SKM-1 treated with dmso at 0.1 percent for 144 hours (cell line): Measurements from ENCODE around the gene PYGO1.
A peak's percentile ranks its signal among the peaks of the same experiment; 100 is the strongest.
"Not testable (repeated sequence)": the region's sequence is repeated elsewhere in the genome, so short reads cannot be mapped to it uniquely, and the experiment has no call there.

ENCODE experiments used
- DNase-seq: peaks from one replicate; lab custom pipeline; 2025; ENCODE audit not compliant: unreplicated experiment; lab: John Stamatoyannopoulos, UW

Gene PYGO1, protein sequence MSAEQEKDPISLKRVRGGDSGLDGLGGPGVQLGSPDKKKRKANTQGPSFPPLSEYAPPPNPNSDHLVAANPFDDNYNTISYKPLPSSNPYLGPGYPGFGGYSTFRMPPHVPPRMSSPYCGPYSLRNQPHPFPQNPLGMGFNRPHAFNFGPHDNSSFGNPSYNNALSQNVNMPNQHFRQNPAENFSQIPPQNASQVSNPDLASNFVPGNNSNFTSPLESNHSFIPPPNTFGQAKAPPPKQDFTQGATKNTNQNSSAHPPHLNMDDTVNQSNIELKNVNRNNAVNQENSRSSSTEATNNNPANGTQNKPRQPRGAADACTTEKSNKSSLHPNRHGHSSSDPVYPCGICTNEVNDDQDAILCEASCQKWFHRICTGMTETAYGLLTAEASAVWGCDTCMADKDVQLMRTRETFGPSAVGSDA

DNA sequence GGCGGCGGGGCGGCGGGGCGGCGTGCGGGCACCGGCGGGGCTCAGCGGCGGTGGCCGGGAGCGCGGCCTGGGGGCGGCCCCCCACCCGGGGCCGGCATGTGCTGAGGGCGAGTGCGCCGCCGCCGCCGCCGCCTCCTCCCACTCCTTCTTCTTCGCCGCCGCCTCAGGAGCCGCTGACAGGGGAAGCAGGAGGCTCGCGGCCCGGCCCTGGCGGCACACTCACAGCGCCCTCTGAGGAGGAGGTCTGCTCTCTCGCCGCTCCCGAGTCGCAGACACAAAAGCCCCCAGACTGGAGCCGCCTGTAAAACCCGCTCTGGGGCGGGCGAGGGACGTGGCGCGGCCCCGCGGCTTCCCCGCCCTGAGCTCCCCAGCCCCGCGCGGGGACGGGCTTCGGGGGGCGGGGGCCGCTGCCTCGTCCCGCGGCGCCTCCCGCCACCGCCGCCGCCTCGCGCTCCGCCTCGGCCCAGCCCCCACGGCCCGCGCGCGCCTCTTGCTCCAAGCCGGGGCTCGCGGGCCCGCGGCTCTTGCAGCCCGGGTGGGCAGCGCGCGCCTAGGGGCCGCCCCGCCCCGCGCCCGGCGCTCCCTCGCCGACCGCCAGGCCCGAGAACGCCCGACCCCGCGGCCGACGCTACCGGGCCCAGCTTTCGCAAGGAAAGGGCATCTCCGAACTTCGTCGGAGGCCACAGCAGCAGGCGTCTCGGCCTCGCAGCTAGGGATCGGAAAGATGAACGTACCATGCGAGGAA, at the start of gene PYGO1:
TSS of gene PYGO1 (minus strand) at position 276 of the 745 bp plus-strand sequence. CDS start 462 bp downstream, outside the sequence.
- peak; percentile 55 for DNase-seq

- no peak for DNase-seq
Observed at GRCh38 chr15:55637086-55637485, 48.9 kb upstream of the PYGO1 start.

GRCh38 chr15:55633731-55634130, 45.6 kb upstream of the PYGO1 start:
- no peak for DNase-seq

DNA sequence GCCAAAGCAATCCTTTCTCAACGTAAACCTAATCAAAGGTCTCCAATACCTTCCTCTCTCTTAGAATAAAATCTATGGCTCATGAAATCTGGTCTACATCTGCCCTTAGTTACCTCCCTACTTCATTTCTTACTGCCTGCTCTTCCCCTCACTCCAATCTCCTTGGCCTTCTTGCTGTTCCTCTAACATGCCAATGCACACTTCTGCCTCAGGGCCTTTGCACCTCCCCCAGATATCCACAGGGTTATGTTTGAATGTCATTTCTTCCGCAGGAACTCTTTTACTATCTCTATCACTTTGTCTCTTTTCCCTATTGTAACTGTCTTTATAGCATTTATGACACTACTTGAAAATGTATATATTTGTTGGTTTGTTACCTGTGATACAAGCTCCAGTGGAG, 44.3 kb upstream of the PYGO1 start:
- DNase-seq = no peak

- DNase-seq = no peak
Observed at GRCh38 chr15:55630858-55631257, 42.7 kb upstream of the PYGO1 start.

- no peak for DNase-seq
Observed at GRCh38 chr15:55628369-55628730, 40.2 kb upstream of the PYGO1 start.

- DNase-seq = no peak
Observed at GRCh38 chr15:55627730-55628368, 39.7 kb upstream of the PYGO1 start.

DNA sequence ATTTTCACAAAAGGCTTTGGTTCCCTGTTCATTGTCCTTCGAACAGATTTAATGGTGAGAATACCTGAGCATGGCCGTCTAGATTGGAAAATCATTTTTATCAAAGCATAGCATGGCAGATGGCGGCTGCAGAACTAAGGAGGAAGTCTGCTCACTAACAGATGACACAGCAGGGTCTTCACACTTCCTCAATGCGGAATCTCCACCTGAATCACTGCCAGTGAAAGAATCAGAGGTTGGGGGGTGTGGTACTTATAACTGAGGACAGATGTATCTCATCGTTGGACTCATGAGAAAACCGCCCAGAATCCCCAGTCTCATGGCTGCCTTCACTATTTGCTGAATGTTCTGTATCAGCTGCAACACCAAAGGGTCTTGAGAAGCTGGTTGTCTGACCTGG, 31.6 kb upstream of the PYGO1 start:
- no peak for DNase-seq

DNA sequence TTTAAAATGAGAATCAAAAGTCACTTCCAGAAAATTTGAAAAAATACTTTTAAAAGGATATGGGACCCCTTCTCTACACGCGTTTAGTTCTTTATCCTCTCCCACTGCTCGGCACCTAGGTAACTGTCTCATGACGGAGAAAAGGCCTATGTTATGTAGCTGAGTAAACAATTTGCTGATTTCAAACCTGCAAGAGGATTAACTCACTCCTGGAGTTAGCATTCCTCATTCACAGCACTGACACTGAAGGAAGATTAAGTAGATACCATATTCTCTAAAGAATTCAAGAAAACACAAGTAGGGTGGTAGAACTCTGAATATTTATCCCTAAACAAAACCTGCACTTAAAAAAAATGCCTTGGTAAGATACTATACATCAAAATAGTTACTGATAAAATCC, 30.2 kb upstream of the PYGO1 start:
- DNase-seq = no peak

DNA sequence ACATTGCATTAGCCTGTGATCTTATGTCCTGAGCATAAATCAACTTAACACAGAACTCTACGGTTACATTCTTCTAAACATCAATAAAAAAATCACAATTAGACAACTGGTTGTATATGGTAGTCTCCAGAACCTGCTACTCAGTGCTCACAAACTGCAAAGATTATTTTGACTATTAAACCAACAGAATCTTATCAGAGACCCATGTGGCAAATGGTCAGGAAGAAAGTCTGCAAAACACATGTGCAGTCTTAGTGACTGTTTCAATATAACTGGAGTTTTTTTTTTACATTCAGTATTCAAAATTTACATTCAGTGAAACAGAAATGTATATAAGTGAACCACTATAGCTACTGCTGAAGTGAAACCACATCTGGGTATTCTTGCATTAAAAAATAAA, 27.3 kb upstream of the PYGO1 start:
- no peak for DNase-seq

DNA sequence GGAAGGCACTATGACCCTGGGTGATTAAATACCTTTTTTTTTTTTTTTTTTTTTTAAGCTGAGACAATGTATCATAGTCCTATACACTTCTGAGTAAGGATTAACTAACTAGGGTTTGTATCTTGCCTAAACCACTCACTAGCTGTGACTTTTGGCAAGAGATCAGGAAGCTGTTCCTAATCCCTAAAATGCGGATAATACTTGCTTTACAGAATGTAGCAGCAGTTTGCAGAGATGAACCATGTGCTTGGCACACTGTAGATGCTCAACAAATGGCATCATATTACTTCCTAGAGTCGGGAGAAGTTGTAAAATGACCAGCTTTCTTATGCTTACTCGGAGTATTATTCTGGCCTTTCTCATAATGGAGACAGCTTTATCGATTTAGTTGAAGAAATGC, 25.6 kb upstream of the PYGO1 start:
- DNase-seq = no peak

- no peak for DNase-seq
Observed at GRCh38 chr15:55606214-55606613, 18.1 kb upstream of the PYGO1 start.

DNA sequence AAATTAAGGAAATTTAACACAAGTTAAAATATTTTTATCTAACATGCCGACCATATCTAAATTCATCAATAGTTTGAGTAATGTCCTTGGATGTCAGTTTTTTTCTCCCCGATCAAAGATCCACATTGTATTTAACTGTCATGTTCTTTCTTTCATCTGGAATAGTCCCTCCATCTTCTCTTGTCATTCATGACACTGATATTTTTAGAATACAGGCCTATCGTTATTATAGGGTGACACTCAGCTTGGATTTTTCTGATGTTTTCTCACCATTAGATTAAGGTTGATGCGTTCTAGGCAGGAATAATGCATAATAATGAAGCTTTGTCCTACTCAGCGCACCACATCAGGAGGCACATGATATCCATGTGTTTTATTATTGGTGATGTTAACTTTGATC, 13.2 kb upstream of the PYGO1 start:
- DNase-seq = no peak

DNA sequence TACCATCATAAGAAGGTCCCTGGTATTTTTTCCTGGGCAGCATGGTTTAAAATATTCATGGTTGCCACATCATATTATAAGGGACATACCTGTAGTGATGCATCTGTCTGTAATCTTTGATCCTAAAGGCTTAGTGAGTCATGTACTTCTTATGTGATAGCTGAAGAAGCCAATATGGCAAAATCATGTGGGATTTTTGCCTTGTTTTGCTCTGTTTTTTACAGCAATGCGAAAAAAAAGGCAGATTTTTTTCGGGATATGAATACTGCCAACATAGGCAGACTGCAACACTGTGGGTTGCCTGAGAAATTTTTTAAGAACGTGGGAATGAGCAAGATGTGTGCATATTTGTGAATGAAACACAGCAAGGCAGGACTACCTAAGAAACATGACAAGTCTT, 11.3 kb upstream of the PYGO1 start:
- no peak for DNase-seq

- not testable (repeated sequence) for DNase-seq
Observed at GRCh38 chr15:55593019-55593418, 4.9 kb upstream of the PYGO1 start.

- no peak for DNase-seq
Observed at GRCh38 chr15:55590788-55591187, 2.6 kb upstream of the PYGO1 start.

DNA sequence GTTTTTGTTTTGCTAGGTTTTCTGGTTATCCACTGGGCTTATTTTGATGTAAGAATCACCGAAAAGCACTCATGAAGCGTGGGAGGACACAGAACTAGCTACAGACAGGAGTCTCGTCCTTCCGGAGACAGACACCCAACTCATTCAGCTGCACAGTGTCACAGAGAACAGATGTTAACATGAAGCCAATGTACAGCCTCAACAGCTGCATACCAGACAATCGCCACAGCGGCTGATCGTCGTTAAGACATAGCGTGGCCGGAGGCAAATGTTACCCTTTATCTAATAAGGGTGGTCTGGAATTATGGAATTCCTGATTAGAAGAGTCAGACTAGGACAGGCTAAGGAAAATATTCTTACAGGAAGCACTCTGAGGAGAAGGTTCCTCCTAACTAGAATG, 1.1 kb upstream of the PYGO1 start:
- no peak for DNase-seq

- no peak for DNase-seq
Observed at GRCh38 chr15:55588815-55589115, 620 bp upstream of the PYGO1 start.

- peak; percentile 23 for DNase-seq
Observed at GRCh38 chr15:55587321-55588069, 650 bp downstream of the PYGO1 start.

DNA sequence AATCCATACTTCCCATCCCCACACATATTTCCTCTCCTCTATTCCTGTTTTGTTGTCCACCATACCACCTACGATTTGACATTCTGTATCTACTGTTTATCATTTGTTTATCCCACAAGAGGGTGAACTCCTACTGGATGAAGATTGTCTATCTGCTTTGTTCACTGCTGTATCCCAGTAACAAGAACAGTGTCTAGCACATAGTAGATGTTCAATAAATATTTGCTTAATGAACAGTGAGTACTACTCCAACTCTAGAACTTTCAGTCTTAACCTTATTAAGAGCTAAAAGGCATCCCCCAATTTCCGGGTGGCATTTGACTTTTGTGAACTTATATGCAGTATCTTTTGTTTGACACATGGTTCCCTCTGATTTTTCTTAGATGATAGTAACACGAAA, 1.3 kb downstream of the PYGO1 start:
- no peak for DNase-seq

DNA sequence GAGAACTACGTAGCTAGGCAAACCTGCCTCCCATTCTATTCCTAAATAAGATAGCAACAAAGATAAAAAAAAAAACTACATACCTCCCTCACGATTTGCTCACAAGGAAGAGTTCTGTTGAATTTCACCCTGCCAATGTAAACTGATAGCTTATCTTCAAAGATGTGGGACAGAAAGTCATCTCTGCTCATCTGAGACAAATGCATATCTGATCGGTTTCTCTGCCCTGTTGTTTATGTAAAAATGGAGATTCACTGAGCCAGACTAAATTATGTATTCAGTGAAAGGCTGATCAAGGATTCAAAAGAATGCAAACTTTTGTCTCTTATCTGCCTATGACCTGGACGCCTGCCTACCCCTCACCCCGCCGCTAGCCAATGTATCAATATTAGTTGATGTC, 11.2 kb downstream of the PYGO1 start:
- no peak for DNase-seq
